ENCODE measurements around the gene SLC41A1. TPM values are rescaled to one million over a fixed set of nuclear protein-coding genes. Genes with fewer than 3 reads are reported as not detected.

Gene SLC41A1
- total RNA-seq, 4 donors from 2014 or later = 15.7 to 20.9 (median 18.6) TPM

GRCh38 chr1:205766570-205766969 is 46.4 kb downstream of the SLC41A1 start:
- H3K36me3 ChIP-seq = peaks cover 0 to 21% (median 0%) of the 10 kb centered on the region in 3 donors
- 62 to 94% methylated on average over 3 of the region's 3 CpGs for WGBS, 2 donors
- H3K4me3 ChIP-seq = no peak overlapping the region
- no peak for TF ChIP-seq EP300 (IDR thresholded peaks at IDR 0.05)
- TF ChIP-seq POLR2A (IDR thresholded peaks at IDR 0.05) = no peak
- TF ChIP-seq CTCF (IDR thresholded peaks at IDR 0.05) = no peak
- no peaks in the 10 kb centered on the region for H3K9me3 ChIP-seq
- no peaks in the 10 kb centered on the region for H3K4me1 ChIP-seq
- no peak overlapping the region for H3K27ac ChIP-seq
- DNase-seq (ENCODE audit: low spot score in 2 of 2) = no peak
- H3K27me3 ChIP-seq = no peaks in the 10 kb centered on the region

GRCh38 chr1:205766038-205766437 is 47.0 kb downstream of the SLC41A1 start:
- Histone ChIP-seq H3K9me3 (no peaks in the 10 kb centered on the region), H3K4me1 (no peaks in the 10 kb centered on the region), H3K4me3 (no peak overlapping the region), H3K36me3 (peaks cover 0 to 18% (median 0%) of the 10 kb centered on the region in 3 donors), H3K27me3 (no peaks in the 10 kb centered on the region), H3K27ac (no peak overlapping the region)
- TF ChIP-seq POLR2A (IDR thresholded peaks at IDR 0.05) (no peak), CTCF (IDR thresholded peaks at IDR 0.05) (no peak), EP300 (IDR thresholded peaks at IDR 0.05) (no peak)
- 69 to 72% methylated on average over 5 of the region's 5 CpGs for WGBS, 2 donors
- no peak for DNase-seq (ENCODE audit: low spot score in 2 of 2)

- no peak for DNase-seq (ENCODE audit: low spot score in 2 of 2)
- 92 to 99% methylated on average over 2 of the region's 2 CpGs for WGBS, 2 donors
- Histone ChIP-seq H3K27me3 (no peaks in the 10 kb centered on the region), H3K36me3 (peaks cover 0 to 5% (median 0%) of the 10 kb centered on the region in 3 donors), H3K4me3 (no peak overlapping the region), H3K27ac (no peak overlapping the region), H3K9me3 (no peaks in the 10 kb centered on the region), H3K4me1 (no peaks in the 10 kb centered on the region)
- TF ChIP-seq CTCF (IDR thresholded peaks at IDR 0.05) (no peak), EP300 (IDR thresholded peaks at IDR 0.05) (no peak), POLR2A (IDR thresholded peaks at IDR 0.05) (no peak)
These were observed 48.4 kb downstream of the SLC41A1 start for GRCh38 chr1:205764578-205764977.

- Histone ChIP-seq H3K36me3 (no peaks in the 10 kb centered on the region), H3K4me1 (no peaks in the 10 kb centered on the region), H3K4me3 (no peak overlapping the region), H3K9me3 (no peaks in the 10 kb centered on the region), H3K27me3 (no peaks in the 10 kb centered on the region), H3K27ac (no peak overlapping the region)
- no peak for DNase-seq (ENCODE audit: low spot score in 2 of 2)
- TF ChIP-seq POLR2A (IDR thresholded peaks at IDR 0.05) (no peak), EP300 (IDR thresholded peaks at IDR 0.05) (no peak), CTCF (IDR thresholded peaks at IDR 0.05) (no peak)
These were observed 49.0 kb downstream of the SLC41A1 start for GRCh38 chr1:205763980-205764379.

GRCh38 chr1:205760606-205761005 is 52.4 kb downstream of the SLC41A1 start:
- Histone ChIP-seq H3K36me3 (no peaks in the 10 kb centered on the region), H3K27me3 (no peaks in the 10 kb centered on the region), H3K27ac (no peak overlapping the region), H3K9me3 (no peaks in the 10 kb centered on the region), H3K4me3 (no peak overlapping the region), H3K4me1 (no peaks in the 10 kb centered on the region)
- WGBS, 2 donors = 73 to 77% methylated on average over 3 of the region's 3 CpGs
- TF ChIP-seq CTCF (IDR thresholded peaks at IDR 0.05) = no peak
- TF ChIP-seq POLR2A (IDR thresholded peaks at IDR 0.05) = no peak
- no peak for TF ChIP-seq EP300 (IDR thresholded peaks at IDR 0.05)
- DNase-seq (ENCODE audit: low spot score in 2 of 2) = no peak

Measured in tibial nerve (tissue), 4 donors.